ENCODE data around the gene KRI1. TPM values are rescaled to one million over a fixed set of nuclear protein-coding genes. Genes with fewer than 3 reads are reported as not detected.

KRI1 gene
- total RNA-seq, 4 donors from 2014 or later = 9.0 to 152 (median 27.6) TPM

DNA sequence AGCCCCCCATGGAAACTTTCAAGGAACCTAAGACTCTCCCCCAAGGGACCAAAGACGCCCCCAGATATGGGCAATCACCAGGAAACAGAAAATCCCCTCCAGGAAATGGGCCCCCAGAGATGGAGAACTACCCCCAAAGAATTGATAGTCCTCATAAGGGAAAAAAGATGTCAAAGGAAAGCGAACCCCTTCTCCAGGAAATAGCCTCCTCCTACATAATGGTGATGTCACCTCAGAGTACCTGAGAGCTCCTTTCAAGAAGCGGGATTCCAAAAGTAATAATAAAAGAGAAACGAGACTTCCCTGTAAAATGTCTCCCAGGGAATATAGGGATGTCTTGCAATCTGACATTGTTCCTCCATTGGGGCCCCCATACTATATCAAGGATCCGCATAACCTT is 1.8 kb upstream of the KRI1 start:
- H3K9me3 ChIP-seq = no peaks in the 10 kb centered on the region
- no peak for TF ChIP-seq CTCF (IDR thresholded peaks at IDR 0.05)
- TF ChIP-seq POLR2A (IDR thresholded peaks at IDR 0.05) = no peak
- peak overlapping the region; percentile 61 to 92 for H3K27ac ChIP-seq
- no peaks in the 10 kb centered on the region for H3K36me3 ChIP-seq
- intact Hi-C loops (cut with DNase I; ENCODE audit: low total_unique reads) = no loop called here
- no peak for DNase-seq
- peak overlapping the region; percentile 32 to 77 for H3K4me3 ChIP-seq
- H3K4me1 ChIP-seq = peaks cover 5 to 16% of the 10 kb centered on the region in 2 donors
- no peaks in the 10 kb centered on the region for H3K27me3 ChIP-seq

DNA sequence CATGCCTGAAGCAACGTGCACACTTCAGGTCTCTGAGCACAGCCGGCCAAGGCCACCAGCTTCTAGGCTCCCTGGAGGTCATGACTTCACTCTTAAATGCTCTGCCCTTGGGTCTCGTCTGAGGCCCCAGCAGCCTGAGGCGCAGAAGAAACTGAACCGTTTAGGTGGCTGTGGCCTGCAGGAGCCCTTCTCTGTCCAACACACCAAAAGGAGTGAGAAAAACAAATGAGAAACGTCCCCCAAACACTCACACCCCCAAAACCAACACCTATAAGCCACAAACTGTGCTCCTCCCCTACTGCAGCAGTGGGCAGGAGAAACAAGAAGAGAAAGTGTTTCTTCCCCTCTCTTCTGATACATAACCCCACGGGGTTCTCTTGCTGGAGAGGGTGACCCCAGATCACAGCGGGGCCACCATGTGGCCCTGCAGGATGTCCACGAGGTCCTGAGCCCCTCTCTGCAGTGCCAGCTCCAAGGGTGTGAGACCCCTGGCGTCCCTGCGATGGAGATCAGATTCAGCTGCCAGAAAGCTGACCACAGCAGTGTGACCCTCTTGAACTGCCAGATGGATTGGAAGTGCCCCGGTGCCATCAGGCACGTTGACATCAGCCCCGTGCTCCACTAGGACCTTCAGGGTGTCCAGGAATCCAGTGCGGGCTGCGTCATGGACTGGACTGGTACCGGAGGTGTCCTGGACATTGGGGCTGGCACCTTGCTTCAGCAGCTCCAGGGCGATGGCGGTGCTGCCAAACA is 1.0 kb upstream of the KRI1 start:
- peaks cover 5 to 16% of the 10 kb centered on the region in 2 donors for H3K4me1 ChIP-seq
- no peaks in the 10 kb centered on the region for H3K9me3 ChIP-seq
- H3K36me3 ChIP-seq = no peaks in the 10 kb centered on the region
- H3K27me3 ChIP-seq = no peaks in the 10 kb centered on the region
- peak overlapping the region in 1 of 2 donors; percentile 84 for H3K4me3 ChIP-seq
- no peak for DNase-seq
- H3K27ac ChIP-seq = peak overlapping the region; percentile 82 to 92
- no peak for TF ChIP-seq POLR2A (IDR thresholded peaks at IDR 0.05)
- no peak for TF ChIP-seq CTCF (IDR thresholded peaks at IDR 0.05)
- intact Hi-C loops (cut with DNase I; ENCODE audit: low total_unique reads) = no loop called here

GRCh38 chr19:10566408-10566657 is 523 bp upstream of the KRI1 start:
- peaks cover 5 to 16% of the 10 kb centered on the region in 2 donors for H3K4me1 ChIP-seq
- H3K36me3 ChIP-seq = no peaks in the 10 kb centered on the region
- TF ChIP-seq CTCF (IDR thresholded peaks at IDR 0.05) = no peak
- no peak for TF ChIP-seq POLR2A (IDR thresholded peaks at IDR 0.05)
- no peak for DNase-seq
- intact Hi-C loops (cut with DNase I; ENCODE audit: low total_unique reads) = no loop called here
- peak overlapping the region; percentile 71 to 84 for H3K4me3 ChIP-seq
- peak overlapping the region; percentile 82 to 92 for H3K27ac ChIP-seq
- H3K27me3 ChIP-seq = no peaks in the 10 kb centered on the region
- H3K9me3 ChIP-seq = no peaks in the 10 kb centered on the region

GRCh38 chr19:10565028-10565566 is 713 bp downstream of the KRI1 start:
- peak overlapping the region; percentile 82 to 92 for H3K27ac ChIP-seq
- intact Hi-C loops (cut with DNase I; ENCODE audit: low total_unique reads) = no loop called here
- no peaks in the 10 kb centered on the region for H3K36me3 ChIP-seq
- H3K9me3 ChIP-seq = no peaks in the 10 kb centered on the region
- no peaks in the 10 kb centered on the region for H3K27me3 ChIP-seq
- DNase-seq = peak in 1 of 2 donors; percentile 50
- H3K4me1 ChIP-seq = peaks cover 5 to 16% of the 10 kb centered on the region in 2 donors
- TF ChIP-seq CTCF (IDR thresholded peaks at IDR 0.05) = peak in 1 of 4 experiments; percentile 43
- TF ChIP-seq POLR2A (IDR thresholded peaks at IDR 0.05) = no peak
- H3K4me3 ChIP-seq = peak overlapping the region; percentile 71 to 84

- Histone ChIP-seq H3K27ac (no peak overlapping the region), H3K9me3 (no peaks in the 10 kb centered on the region), H3K36me3 (no peaks in the 10 kb centered on the region), H3K4me1 (peaks cover 0 to 11% of the 10 kb centered on the region in 2 donors), H3K4me3 (no peak overlapping the region), H3K27me3 (no peaks in the 10 kb centered on the region)
- DNase-seq = no peak
- intact Hi-C loops (cut with DNase I; ENCODE audit: low total_unique reads) = no loop called here
- no peak for TF ChIP-seq POLR2A (IDR thresholded peaks at IDR 0.05)
- no peak for TF ChIP-seq CTCF (IDR thresholded peaks at IDR 0.05)
These were observed 3.2 kb downstream of the KRI1 start for GRCh38 chr19:10562609-10563008.
